NCI-H1092 (cell line): ENCODE measurements around the gene LINC00632.
A peak's percentile ranks its signal among the peaks of the same experiment; 100 is the strongest.

Experiments
- DNase-seq: peaks from one replicate; lab custom pipeline; 2025; lab: John Stamatoyannopoulos, UW

Gene LINC00632

GRCh38 chrX:140765043-140765784, 55.7 kb downstream of the LINC00632 start:
- no peak for DNase-seq

GRCh38 chrX:140766024-140766611, 56.6 kb downstream of the LINC00632 start:
- DNase-seq: peak; percentile 32

GRCh38 chrX:140767646-140768045, 58.1 kb downstream of the LINC00632 start:
- no peak for DNase-seq

- no peak for DNase-seq
Measured at GRCh38 chrX:140775211-140775610, 65.7 kb downstream of the LINC00632 start.

GRCh38 chrX:140776320-140776719, 66.8 kb downstream of the LINC00632 start:
- no peak for DNase-seq

- DNase-seq: no peak
Measured at GRCh38 chrX:140794642-140795041, 85.1 kb downstream of the LINC00632 start.

GRCh38 chrX:140799216-140799615, 89.7 kb downstream of the LINC00632 start:
- no peak for DNase-seq

- no peak for DNase-seq
Measured at GRCh38 chrX:140804292-140804691, 94.7 kb downstream of the LINC00632 start.

GRCh38 chrX:140815868-140816267, 106.3 kb downstream of the LINC00632 start:
- DNase-seq: no peak

GRCh38 chrX:140817943-140818342, 108.4 kb downstream of the LINC00632 start:
- peak; percentile 1 for DNase-seq

- DNase-seq: no peak
Measured at GRCh38 chrX:140821280-140821679, 111.7 kb downstream of the LINC00632 start.

- DNase-seq: no peak
Measured at GRCh38 chrX:140822184-140822583, 112.6 kb downstream of the LINC00632 start.

- DNase-seq: no peak
Measured at GRCh38 chrX:140822861-140823260, 113.3 kb downstream of the LINC00632 start.

- no peak for DNase-seq
Measured at GRCh38 chrX:140836874-140837273, 127.3 kb downstream of the LINC00632 start.
